Hindlimb muscle (tissue), 1 donor: ENCODE results near the gene MRPL1. TPM values are rescaled to one million over a fixed set of nuclear protein-coding genes. Genes with fewer than 3 reads are reported as not detected.

Experiments used
- DNase-seq: peaks from one replicate; pipeline ENCODE4 v3.0.0-alpha.2; 2013
- polyA plus RNA-seq: library from polyadenylated mRNA; unstranded; fragments of 120-200 nt; gene quantifications from one replicate; pipeline ENCODE4 v1.2.1, GENCODE V29; 2013; ENCODE audit not compliant: insufficient read length

The MRPL1 gene
- polyA plus RNA-seq, result 57.0 TPM

DNA sequence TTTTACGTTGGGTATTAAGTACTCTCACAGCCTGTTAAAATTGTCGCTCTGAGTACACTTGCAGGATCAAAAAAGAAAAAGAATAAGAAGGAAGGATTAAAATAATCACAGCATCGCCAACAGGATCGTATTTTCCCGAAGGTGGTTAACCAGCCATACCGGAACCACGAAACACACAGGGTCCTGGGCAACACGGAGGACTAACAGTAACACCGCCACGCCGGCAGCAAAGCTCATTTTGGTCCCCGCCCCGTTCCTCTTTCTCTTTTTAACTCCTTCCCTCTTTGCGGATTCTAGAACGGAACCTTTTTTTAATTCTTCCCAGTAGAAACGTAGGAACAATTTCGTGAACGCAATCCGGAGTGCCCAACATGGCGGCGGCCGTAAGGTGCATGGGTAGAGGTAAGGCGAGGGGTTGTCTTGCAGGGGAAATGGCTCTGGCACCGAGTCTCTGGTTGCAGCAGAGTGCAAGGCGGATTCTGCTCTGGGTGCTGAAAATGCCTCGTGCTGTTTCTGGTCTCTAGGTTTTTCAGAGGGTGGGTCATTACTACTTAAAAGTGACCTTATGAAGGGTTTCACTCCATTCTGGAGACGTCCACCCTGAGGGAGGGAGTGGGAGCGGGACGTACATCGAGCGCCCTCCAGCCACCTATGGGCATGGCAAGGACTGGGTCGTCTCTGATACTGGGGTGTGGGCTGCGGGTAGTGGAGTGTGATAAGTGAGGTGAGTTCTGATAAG, at the start of gene MRPL1:
MRPL1 (plus strand) TSS at position 353 of the 739 bp plus-strand sequence; CDS start at position 372, 19 bp downstream.
- DNase-seq, result peak; percentile 94

DNA sequence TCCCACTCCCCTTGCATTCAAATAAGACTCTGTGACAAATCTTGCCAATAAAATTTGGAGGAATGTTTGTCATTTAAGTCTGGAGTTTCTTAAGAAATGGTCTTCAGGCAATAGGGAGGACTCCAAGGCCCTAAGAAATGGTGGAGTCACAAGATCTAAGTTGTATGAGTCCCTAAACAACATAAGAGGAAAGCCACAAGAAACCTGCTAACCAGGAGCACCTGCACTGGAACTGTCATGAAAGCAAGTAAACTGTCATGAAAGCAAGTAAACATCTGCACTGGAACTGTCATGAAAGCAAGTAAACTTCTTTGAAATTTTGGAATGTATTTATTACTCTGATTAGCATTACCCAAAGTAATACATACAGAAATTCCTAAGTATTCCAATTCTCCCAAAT, 47.0 kb upstream of the MRPL1 start:
- DNase-seq, result no peak

DNA sequence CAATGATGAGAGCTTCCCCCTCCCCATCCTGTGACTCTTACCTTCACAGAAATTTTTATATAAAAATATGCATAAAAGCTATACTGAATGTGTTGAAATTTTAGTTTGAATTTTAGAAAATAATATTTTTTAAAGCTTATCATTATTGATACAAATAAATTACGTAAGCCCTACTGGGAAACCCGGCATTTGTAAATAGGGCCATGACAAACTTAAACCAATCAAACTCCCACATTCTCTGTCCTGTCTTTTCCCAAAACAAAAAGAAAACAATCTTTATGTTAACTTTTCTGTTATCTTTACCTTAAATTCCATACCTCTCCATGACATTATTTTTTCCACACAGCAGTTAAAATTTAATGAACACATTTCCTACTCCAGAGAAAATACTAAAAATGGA, 46.1 kb upstream of the MRPL1 start:
- DNase-seq, result no peak

DNA sequence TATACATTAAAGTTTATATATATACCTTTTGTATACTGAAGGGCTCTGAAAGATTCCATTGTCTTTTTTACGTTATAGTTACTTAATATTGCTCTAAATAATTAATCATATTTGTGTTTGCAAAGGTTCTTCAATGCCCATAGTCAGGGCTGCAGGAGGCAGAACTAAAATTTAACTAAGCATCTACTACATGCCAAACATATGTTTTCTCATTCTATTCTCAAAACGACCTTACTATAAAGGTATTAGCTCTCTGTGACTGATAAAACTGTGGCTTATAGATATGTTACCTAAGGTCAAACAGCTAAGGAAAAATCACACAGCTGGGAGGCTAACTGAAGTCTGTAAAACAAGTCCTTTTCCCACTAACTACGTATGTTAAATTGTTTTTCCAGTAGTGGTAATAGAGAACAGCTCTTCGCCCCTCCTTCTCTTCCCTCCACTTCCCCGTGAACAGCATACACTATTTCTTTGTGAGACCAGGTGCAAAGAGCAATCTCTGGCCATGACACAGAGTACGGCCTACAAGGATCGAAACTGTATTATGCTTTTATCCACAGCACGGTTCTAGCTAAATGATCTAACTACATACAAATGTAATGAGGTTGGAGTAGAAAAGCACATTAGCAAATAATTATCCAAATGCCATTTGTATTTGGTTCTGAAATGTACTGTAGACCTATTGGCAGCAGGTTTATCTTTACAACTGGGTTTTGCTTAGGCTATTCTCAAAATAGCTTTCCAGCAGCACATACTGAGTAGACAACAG, 45.1 kb upstream of the MRPL1 start:
- peak; percentile 8 for DNase-seq

DNA sequence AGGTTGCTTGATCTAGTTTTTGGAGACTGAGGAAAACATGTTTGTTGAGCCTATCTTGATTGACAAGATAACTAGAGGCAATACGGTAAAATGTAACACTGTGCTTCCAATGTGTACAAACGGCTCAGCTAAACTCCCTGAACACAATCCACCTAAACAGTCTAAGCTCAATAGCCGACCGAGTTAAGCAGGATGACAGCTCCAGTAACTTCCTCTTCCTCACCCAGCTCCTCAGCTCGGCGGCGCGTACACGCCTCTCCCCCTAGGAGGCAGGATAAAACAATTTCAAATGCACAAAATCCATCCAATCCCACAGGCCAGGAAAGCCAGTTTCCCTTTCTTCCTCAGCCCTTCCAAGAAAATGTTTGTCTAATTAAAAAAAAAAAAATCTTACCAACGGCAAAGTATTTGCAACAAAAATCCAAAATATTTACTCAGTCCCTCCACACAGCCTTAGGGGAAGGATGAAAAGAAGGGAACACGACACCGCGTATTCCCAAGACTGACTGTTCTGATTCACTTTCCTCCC, 44.5 kb upstream of the MRPL1 start:
- peak; percentile 75 for DNase-seq

DNA sequence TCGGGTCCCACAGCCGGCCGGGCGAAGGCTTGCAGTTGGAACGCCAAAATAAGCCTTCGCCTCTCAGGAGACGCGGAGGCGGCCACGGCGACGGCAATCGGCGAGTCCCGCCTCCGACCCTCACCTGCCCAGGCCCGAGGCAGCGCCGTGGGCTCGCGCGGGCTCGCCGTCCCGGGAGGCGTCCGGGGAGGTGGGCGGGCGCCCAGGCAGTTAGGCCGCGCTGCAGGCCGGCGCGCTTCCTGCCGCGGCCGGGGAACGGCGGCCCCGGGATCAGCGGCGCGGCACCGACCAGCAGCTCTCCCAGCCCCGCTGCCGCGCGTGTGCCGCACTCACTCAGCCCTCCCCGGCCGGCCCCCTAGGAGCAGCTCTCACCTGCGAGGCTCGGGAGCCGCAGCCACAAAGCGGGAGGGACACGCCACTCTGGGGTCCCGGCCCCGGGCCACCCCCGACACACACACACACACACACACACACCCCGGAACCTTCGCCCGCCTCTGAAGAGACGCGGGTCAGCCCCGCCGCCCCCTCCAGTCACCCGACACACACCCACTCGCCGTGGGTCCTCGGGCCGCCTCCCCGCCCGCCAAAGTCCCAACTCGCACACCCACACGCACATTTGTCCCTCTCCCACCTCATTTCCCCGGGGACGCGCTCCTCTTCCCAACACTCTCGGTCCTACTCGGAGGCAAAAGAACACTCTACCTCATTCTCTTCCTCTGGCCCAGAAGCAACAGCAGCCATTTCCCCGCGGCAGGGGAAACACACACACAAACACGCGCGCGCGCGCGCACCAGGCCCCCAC, 43.8 kb upstream of the MRPL1 start, which contains the start of gene CNOT6L:
CNOT6L (minus strand) TSS at position 767 of the 802 bp plus-strand sequence; CDS start at position 707, 60 bp downstream.
- peak; percentile 91 for DNase-seq

DNA sequence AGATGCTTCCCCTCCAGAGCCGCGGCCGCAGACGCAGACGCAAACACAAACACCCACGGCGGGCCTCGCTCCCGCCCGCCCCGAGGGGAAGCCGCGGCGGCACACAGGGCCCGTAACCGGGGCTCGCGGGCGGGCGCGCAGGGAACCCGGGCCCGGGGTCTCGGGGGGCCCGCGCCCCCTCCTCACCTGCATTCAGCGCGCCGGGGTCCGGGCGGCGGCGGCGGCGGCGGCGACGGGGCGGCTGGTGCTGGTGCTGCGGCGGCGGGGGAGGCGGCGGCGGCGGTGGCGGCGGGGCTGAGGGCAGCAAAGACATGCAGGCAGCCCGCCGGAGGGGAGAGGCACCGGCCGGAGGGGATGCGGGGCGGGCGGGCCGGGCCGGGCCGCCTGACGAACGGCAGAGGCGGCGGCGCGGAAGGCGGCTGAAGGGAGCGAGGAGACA, 43.2 kb upstream of the MRPL1 start:
- no peak for DNase-seq

DNA sequence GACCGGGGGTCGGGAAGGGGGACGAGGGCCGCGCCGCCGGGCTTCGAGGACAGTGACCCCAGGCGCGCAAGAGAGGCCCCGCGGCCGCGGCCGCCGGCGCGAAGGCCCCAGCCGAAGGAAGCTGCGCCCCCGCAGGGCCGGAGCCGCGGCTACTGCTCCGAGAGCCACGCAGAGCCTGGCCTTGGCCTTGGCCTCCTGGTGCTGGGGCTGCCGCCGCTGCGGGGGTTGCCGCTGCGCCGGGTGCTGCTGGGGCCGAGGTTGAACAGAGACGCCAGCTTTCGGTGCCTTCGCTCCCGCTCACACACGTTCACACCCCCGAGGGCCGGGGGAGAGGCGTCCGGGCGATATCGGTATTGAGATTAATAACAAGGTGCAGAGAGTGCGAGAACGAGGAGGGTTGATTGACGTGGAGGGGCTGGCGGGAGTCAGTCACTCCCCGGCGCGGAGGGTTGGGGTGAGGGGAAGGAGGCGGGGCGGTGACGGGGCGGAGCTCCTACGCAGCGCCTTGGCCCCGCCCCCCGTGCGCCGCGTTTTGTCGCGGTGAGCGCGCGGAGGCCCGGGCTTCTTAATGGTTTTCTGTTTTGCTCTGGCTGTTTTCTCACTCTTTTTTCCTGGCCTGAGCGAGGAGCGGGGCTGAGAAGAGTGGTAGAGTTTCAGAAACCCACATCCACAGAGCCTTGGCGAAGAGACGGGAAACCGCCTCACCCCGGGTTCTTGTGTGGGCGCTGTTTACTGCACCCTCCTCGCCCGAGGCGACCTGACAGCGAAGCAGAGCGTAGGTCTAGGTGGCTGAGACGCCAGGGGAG, 42.6 kb upstream of the MRPL1 start:
- peak; percentile 95 for DNase-seq

DNA sequence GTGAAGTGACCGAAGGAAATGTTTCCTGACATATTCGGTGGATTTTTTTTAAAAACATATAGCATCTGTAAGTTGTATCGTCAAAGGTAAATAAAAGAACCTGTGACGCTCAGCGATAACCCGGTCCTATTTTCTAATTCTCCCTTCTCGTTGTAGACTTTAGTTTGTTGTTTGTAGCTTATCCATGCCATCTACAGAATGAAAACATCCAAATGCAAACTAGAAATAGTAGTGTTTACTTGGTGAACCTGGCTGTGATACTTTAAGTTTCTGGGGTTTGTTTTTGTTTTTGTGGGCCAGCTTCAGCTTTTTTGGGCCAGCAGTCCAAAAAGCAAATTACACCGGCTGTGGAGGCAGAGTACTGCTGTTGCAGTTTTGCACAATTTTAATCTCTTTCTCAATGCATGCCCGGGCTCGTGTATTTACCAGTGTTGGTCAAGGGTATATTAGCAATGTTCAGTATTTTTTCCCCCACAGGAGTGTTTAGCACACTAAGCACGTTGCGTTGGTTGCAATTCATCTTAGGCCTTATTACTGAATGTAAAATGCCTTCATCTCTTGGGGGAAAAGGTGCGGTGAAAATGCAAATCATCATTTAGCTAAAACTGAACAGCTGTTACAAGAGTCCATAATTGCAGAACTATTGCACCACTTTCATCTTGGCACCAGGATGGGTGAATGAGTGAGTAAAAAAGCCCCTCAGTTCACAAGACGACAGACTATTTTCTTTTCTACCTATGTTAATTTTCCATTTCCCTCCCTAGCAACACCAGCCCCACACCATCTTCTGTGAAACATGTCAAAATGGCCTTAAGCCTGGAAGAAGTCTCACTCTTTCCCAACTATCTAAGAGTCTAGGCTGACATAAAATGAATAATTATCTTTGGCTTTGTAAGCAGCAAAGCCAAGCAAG, 41.7 kb upstream of the MRPL1 start:
- peak; percentile 22 for DNase-seq

DNA sequence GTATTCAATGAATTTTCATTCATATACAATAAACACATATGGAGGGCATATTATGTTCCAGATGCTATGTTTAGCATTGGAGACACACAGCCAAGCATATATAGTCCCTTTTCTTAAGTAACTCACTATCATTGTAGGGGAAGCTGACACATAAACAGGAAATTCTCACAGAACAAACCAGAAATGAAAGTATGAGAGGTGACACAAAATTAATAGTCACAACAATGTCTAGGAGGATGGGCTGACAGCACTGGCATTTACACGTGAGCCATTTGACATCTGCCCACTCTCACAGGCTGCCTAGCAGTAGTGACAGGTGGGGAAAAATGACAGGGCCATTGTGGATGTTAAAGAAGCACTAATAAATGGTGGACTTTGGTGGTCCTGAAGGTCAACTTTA, 40.9 kb upstream of the MRPL1 start:
- no peak for DNase-seq

DNA sequence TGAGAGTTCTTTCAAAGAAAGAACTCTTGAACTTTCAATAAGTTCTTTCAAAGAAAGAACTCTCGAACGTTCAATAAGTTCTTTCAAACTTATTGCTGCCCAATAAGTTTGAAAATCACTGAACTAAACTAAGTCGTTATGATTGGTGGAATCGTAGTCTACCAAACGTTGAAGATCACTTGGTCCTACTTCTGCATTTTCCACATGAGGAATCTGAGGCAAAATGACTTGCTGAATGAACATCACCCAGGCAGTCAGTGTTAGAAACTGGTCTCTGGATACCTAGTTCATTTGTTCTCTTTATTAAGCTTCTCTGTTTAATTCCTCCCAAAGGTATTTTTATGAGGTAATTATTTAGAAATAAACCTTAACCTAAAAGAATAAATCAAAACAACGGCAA, 36.4 kb upstream of the MRPL1 start:
- DNase-seq, result no peak

DNA sequence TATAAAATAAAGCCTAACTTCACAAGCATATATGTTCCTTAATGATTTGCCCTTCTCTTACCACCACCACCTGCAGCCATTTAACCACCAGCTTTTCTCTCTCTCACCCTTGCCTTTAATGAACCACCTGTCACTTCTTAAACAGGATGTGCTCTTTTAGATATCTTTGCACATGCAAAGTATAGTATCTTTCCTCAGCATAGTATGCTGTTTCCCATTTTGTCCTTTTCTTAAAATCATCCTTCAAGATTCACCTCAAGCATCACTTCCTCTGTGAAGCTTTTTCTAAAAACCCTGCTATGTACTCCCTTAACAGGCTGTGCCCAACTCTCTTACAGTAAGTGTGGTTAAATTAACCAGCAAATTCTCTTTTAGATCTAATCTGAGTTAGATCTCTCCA, 35.3 kb upstream of the MRPL1 start:
- no peak for DNase-seq

DNA sequence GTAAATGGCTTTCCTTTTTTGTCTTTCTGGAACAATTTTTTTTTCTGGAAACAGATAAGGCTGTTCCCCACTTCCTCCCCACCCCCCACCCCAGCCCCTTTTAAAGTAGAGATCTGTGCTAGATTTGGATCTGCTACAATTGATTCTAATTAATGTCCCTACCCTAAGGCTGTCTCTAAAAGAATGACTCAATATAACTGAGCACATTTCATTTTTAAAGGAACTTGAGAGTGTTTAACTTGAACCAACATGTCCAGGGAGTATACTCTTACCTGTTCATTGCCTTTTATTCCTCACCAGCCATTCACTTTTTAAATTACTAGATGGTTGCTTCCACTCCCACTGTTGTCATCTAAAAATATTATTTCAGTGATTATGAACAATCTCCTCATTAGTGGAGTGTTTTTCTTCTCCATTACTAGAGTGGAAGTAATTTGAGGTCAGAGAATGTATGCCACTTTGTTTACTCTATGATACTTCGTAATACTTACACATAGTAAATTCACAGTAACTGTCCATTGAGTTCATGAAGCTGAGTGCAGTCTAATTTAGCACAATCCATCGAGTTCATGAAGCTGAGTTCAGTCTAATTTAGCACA, 29.4 kb upstream of the MRPL1 start:
- DNase-seq, result no peak

DNA sequence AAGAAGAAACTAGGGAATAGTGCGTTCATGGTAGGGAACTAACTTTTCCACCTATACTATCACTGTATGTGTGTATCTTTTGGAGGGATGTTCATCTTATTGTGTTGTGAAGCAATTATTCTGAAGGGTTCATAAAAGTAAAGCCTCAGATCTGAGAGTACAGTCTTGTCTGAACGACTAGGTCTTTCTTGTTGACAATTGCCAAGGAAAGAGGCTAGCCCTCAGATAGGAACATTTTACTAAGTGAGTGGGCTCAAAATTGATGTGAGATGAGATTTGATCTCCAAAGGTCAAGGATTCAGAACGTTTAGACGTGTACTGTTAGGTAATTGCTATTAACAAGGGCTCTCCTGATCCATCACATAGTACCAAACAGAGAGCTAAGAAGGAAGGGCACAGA, 28.2 kb upstream of the MRPL1 start:
- no peak for DNase-seq

DNA sequence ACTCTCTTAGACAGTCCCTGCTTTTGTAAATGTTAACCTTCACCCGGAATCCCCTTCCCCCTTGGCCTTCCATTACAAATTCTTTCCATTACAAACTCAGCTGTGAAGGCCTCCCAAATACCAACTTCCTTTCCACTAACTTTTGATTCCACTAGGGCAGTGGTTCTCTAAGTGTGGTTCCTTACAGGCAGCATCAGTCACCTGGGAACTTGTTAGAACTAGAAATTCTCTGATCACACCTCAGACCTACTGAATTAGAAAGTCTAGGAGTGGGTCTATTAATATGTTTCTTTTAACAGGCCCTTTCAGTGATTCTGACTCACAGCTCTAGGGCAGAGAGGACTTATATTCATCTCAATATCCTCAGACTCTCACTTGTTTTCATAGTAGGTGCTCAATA, 19.0 kb upstream of the MRPL1 start:
- DNase-seq, result no peak

DNA sequence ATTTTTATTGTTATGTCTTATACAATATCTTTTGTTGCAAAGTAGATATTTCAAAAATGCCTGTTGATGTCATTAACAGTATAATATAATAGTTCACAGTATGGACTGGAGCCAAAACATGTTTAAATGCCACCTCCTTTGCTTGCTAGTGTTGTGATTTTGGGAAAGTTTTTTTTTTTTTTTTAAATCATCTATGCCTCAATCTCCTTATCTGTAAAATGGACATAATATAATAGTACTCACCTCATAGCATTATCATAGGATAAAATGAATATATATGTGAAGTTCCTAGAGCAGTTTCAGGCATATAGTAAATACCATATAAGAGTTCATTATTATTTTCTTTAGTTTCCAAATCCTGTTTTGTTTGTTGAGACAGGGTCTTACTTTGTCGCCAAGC, 18.3 kb upstream of the MRPL1 start:
- DNase-seq, result no peak

DNA sequence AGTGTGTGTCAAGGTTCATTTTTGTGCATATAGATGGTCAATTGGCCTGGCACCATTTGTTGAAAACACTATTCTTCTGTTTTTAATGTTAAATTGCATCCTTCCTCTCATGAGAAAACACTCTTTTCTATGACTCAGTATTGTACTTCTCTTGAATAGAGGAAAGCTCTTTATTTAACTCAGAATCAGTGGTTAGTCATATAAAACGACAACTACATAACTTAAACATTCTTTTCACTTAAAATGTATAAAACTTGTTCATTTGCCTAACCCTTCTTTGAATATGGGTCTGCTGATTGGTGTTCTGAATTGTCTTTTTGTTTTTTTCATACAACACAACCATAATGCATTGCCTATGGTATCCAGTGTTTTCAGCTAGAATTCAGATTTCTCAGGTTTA, 17.2 kb upstream of the MRPL1 start:
- DNase-seq, result no peak

DNA sequence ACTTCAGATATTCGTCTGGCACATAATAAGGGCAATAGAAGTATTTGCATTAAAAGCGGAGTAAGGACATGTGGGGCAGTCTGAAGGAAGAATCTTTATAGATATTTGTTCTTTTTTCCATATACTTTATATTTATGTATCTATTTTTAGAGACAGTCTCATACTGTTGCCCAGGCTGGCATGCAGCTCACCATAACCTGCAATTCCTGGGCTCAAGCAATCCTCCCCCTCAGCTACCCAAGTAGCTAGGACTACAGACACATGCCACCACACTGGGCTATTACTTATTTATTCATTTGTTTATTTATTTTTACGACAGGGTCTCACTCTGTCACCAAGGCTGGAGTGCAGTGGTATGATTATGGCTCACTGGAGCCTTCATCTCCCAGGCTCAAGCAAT, 16.7 kb upstream of the MRPL1 start:
- DNase-seq, result no peak

DNA sequence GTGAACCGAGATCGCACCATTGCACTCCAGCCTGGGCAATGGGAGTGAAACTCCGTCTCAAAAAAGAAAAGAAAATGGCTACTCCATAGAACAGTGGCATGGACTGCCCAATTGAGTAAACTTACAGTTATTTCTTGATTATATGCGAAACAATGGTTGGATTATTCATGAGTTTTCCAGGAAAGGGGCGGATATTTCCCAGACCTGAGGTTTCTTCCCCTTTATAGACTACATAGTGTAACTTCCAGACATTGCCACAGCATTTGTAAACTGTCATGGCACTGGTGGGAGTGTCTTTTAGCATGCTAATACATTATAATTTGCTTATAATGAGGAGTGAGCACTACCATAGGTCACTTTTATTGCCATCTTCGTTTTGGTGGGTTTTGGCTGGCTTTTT, 14.1 kb upstream of the MRPL1 start:
- DNase-seq, result no peak

DNA sequence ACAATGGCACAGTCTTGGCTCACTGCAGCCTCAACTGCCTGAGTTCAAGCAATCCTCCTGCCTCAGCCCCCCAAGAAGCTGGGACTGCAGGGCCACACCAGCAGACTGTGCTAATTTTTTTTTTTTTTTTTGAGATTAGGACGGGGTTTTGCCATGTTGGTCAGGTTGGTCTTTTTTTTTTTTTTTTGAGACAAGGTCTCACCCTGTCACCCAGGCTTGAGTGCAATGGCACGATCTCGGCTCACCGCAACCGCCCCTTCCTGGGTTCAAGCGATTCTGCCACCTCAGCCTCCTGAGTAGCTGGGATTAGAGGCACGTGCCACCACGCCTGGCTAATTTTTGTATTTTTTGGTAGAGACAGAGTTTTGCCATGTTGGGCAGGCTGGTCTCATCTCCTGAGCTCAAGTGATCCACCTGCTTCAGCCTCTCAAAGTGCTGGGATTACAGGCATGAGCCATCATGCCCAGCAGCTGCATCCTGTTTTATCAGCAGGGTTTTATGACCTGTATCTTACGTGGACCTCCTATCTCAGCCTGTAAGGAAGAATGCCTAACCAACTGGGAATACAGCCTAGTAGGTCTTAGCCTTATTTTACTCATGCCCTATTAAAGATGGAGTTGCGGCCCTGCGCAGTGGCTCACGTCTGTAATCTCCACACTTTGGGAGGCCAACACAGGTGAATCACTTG, 13.2 kb upstream of the MRPL1 start:
- no peak for DNase-seq
